Activated CD8-positive, alpha-beta T cell treated with anti-CD3 and anti-CD28 coated beads for 36 hours (primary cell): ENCODE data around the gene TANC2. TPM values are rescaled to one million over a fixed set of nuclear protein-coding genes. Genes with fewer than 3 reads are reported as not detected.

Source experiments
- ATAC-seq: fragments of 200-7000 bp; cut with Tn5 transposase; one replicate; pipeline ENCODE4 v1.10.0; 2021; ENCODE audit warnings: mild to moderate bottlenecking, moderate library complexity
- CTCF ChIA-PET: fragments of 350-600 bp; sonication (Branson Sonifier 250); formaldehyde crosslinking; loops from one replicate; lab custom pipeline; 2021; ENCODE audit warnings: antibody characterized with exemption; lab: Charles Lee
- POLR2A ChIA-PET: fragments of 350-600 bp; sonication (Branson Sonifier 250); formaldehyde crosslinking; loops from one replicate; lab custom pipeline; 2021; ENCODE audit warnings: antibody characterized with exemption; lab: Charles Lee
- DNase-seq: peaks from one replicate; pipeline ENCODE4 v3.0.0-alpha.2; 2020
- H3K27ac Mint-ChIP-seq: one replicate; pipeline ENCODE4 v1.8.0; 2021; ENCODE audit warnings: mild to moderate bottlenecking, mixed read lengths
- H3K27me3 Mint-ChIP-seq: one replicate; pipeline ENCODE4 v1.8.0; 2021; ENCODE audit warnings: mixed read lengths
- H3K36me3 Mint-ChIP-seq: one replicate; pipeline ENCODE4 v1.8.0; 2021; ENCODE audit warnings: low read depth, mixed read lengths
- H3K4me1 Mint-ChIP-seq: one replicate; pipeline ENCODE4 v1.8.0; 2021; ENCODE audit warnings: low read depth, mixed read lengths
- H3K4me3 Mint-ChIP-seq: one replicate; pipeline ENCODE4 v1.8.0; 2021; ENCODE audit warnings: mild to moderate bottlenecking, moderate library complexity, mixed read lengths
- H3K9me3 Mint-ChIP-seq: one replicate; pipeline ENCODE4 v1.8.0; 2021; ENCODE audit warnings: mixed read lengths
- intact Hi-C: fragments of 100-400 bp; cut with micrococcal nuclease; formaldehyde crosslinking; loops from one replicate; pipeline ENCODE4 v1.10.0; 2022
- microRNA-seq: library from miRNA; unstranded; fragments of <30 nt; microRNA quantifications from one replicate; pipeline ENCODE4 v1.2.0, GENCODE V29; 2022; ENCODE audit warnings: borderline microRNAs expressed, borderline replicate concordance
- total RNA-seq, 2 experiments: library from RNA; stranded (reverse); gene quantifications; one replicate each; pipeline ENCODE4 v1.2.3, GENCODE V29; 2021
- TF ChIP-seq, protein P1 (sequence below): fragments of 200-600 bp; IDR thresholded peaks from one replicate; pipeline ENCODE4 v1.8.0; 2022; ENCODE audit warnings: antibody characterized with exemption, mild to moderate bottlenecking

Gene TANC2
- total RNA-seq, 2 experiments from 2014 or later: 7.9 to 9.6 TPM

DNA sequence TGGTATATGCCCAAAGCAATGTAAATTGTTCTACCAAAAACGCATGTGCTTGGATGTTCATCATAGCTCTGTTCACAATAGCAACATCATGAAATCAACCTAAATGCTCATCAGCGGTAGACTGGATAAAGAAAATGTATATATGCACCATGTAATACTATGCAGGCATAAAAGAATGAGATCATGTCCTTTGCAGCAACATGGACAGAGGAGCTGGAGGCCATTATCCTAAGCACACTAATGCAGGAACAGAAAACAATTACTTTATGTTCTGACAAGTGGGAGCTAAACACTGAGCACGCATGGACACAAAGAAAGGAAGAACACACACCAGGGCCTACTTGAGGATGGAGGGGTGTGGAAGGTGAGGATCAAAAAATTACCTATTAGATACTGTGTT is 33.7 kb downstream of the TANC2 start:
- no peaks in the 10 kb centered on the region for H3K27me3 Mint-ChIP-seq
- DNase-seq (no peak), ATAC-seq (no peak)
- H3K4me3 Mint-ChIP-seq: no peak overlapping the region
- CTCF ChIA-PET: interaction anchor here (0.9 to 1.6 kb wide), 2 partner anchors 14 to 407 kb away, joined by 5 to 8 read pairs; no protein-coding TSS in a partner anchor
- intact Hi-C loops: loop anchor here (10.0 kb wide), 1 partner anchor 405 kb away; no protein-coding TSS in a partner anchor
- POLR2A ChIA-PET: interaction anchor here (0.7 to 1.0 kb wide), 3 partner anchors 9 to 698 kb away, joined by 3 read pairs; no protein-coding TSS in a partner anchor
- TF ChIP-seq, protein P1, sequence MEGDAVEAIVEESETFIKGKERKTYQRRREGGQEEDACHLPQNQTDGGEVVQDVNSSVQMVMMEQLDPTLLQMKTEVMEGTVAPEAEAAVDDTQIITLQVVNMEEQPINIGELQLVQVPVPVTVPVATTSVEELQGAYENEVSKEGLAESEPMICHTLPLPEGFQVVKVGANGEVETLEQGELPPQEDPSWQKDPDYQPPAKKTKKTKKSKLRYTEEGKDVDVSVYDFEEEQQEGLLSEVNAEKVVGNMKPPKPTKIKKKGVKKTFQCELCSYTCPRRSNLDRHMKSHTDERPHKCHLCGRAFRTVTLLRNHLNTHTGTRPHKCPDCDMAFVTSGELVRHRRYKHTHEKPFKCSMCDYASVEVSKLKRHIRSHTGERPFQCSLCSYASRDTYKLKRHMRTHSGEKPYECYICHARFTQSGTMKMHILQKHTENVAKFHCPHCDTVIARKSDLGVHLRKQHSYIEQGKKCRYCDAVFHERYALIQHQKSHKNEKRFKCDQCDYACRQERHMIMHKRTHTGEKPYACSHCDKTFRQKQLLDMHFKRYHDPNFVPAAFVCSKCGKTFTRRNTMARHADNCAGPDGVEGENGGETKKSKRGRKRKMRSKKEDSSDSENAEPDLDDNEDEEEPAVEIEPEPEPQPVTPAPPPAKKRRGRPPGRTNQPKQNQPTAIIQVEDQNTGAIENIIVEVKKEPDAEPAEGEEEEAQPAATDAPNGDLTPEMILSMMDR: no peak
- no peak overlapping the region for H3K27ac Mint-ChIP-seq
- H3K36me3 Mint-ChIP-seq: peaks cover 4% of the 10 kb centered on the region
- no peaks in the 10 kb centered on the region for H3K9me3 Mint-ChIP-seq
- peaks cover 21% of the 10 kb centered on the region for H3K4me1 Mint-ChIP-seq

DNA sequence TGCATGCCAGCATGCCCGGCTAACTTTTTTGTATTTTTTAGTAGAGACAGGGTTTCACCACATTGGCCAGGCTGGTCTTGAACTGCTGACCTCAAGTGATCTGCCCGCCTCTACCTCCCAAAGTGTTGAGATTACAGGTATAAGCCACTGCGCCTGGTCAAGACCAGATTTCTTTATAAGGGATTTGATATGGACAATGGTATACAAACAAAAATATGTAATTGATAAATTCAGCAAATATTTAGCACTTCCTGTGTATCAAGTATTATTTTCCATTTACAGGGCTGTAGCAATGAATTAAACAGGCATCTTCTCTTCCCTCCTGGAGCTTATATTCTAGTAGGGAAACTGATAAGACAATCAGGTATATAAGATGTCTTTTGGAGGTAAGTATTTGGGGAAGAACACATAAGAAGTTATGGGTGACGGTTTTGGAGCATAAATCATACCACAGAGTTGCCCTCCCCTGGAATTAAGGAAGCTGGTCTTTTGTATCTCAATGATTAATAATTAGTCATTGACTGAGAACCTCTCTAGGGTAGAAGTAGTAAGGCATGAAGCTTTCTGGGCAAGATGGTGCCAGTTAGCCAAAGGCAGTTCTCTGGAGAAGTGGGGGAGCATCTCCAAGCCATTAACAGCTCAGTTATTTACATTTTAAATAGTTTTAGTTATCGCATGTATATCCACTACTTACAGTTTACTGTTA is 35.8 kb downstream of the TANC2 start:
- ATAC-seq (no peak), DNase-seq (no peak)
- no peak overlapping the region for H3K4me3 Mint-ChIP-seq
- TF ChIP-seq, protein P1: no peak
- POLR2A ChIA-PET: no interaction called here
- CTCF ChIA-PET: interaction anchor here (1.1 kb wide), 1 partner anchor 404 kb away, joined by 3 read pairs; no protein-coding TSS in a partner anchor
- no peak overlapping the region for H3K27ac Mint-ChIP-seq
- H3K4me1 Mint-ChIP-seq: peaks cover 21% of the 10 kb centered on the region
- intact Hi-C loops: no loop called here
- no peaks in the 10 kb centered on the region for H3K36me3 Mint-ChIP-seq
- H3K9me3 Mint-ChIP-seq: no peaks in the 10 kb centered on the region
- H3K27me3 Mint-ChIP-seq: no peaks in the 10 kb centered on the region

DNA sequence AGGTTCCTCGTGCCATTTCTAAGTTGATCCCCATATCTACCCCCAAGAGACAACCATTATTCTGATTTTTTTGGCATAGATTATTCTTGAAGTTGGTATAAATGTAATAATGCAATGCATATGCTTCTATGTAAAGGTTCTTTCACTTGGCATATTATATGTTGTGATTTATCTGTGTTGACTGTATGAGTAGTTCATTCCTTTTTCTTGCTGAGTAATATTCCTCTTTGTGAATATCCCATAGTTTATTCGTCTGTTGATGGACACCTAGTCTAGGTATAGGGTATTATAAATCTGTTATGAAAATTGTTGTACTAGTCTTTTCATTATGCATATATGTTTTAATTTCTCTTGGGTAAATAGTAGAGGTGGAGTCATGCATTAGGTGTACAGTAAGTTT is 36.6 kb downstream of the TANC2 start:
- ChIA-PET CTCF (interaction anchor here (1.1 kb wide), 1 partner anchor 403 kb away, joined by 3 read pairs; no protein-coding TSS in a partner anchor), POLR2A (no interaction called here)
- intact Hi-C loops: no loop called here
- H3K4me1 Mint-ChIP-seq: peaks cover 19% of the 10 kb centered on the region
- no peak overlapping the region for H3K27ac Mint-ChIP-seq
- no peak for ATAC-seq
- H3K4me3 Mint-ChIP-seq: no peak overlapping the region
- no peaks in the 10 kb centered on the region for H3K27me3 Mint-ChIP-seq
- H3K9me3 Mint-ChIP-seq: no peaks in the 10 kb centered on the region
- TF ChIP-seq, protein P1: no peak
- H3K36me3 Mint-ChIP-seq: no peaks in the 10 kb centered on the region
- DNase-seq: no peak

DNA sequence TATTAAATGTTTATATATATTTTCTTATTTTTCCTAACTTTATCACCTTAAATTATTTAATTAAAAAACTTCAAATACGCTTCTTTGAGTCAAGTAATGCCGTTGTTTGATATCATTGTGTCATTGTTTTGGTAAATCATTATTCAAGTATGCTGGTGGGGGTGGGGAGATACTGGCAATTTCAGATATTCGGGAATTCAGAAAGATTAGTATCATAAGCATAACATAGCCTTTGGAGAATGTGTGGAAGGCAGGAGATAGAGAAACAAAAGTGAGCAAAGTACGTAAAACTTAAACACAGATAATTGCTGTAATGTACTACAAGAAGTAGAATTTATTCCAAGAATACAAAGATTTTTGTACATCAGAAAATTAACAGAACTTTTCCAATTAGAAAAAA is 49.8 kb downstream of the TANC2 start:
- CTCF ChIA-PET: no interaction called here
- DNase-seq (no peak), ATAC-seq (no peak)
- Mint-ChIP-seq H3K27me3 (no peaks in the 10 kb centered on the region), H3K4me3 (no peak overlapping the region), H3K36me3 (peaks cover 9% of the 10 kb centered on the region), H3K27ac (no peak overlapping the region), H3K9me3 (peaks cover 3% of the 10 kb centered on the region), H3K4me1 (no peaks in the 10 kb centered on the region)
- POLR2A ChIA-PET: no interaction called here
- TF ChIP-seq, protein P1: no peak
- intact Hi-C loops: no loop called here

Small RNAs within 50 kb of the gene (microRNA-seq; reads per million reads assigned to microRNA genes)
- not detected for gene MIR633

Other genes with a start within 250 kb of the TANC2 start
- not detected for gene MARCHF10, start 157.9 kb upstream of the TANC2 start, total RNA-seq